ENCODE data around the gene RRH. TPM values are rescaled to one million over a fixed set of nuclear protein-coding genes. Genes with fewer than 3 reads are reported as not detected.
"Not testable (repeated sequence)": the region's sequence is repeated elsewhere in the genome, so short reads cannot be mapped to it uniquely, and the experiment has no call there.

RRH gene
- total and polyA plus RNA-seq, 7 donors, result not detected

GRCh38 chr4:109848501-109848900 is 20.7 kb downstream of the RRH start:
- intact Hi-C loops (cut with DNase I), result no loop called here
- no peaks in the 10 kb centered on the region for H3K9me3 ChIP-seq
- TF ChIP-seq CTCF (IDR thresholded peaks at IDR 0.05) (no peak), EP300 (IDR thresholded peaks at IDR 0.05) (no peak), POLR2A (IDR thresholded peaks at IDR 0.05) (no peak)
- DNase-seq, result no peak
- WGBS, 2 donors, result 68 to 83% methylated on average over 2 of the region's 2 CpGs
- no peak overlapping the region for H3K27ac ChIP-seq
- H3K27me3 ChIP-seq, result no peaks in the 10 kb centered on the region
- H3K4me3 ChIP-seq, result no peak overlapping the region
- H3K36me3 ChIP-seq, result no peaks in the 10 kb centered on the region
- no peaks in the 10 kb centered on the region for H3K4me1 ChIP-seq

GRCh38 chr4:109850601-109851000 is 22.8 kb downstream of the RRH start:
- intact Hi-C loops (cut with DNase I), result no loop called here
- no peak for DNase-seq
- no peaks in the 10 kb centered on the region for H3K27me3 ChIP-seq
- H3K9me3 ChIP-seq, result no peaks in the 10 kb centered on the region
- H3K4me1 ChIP-seq, result no peaks in the 10 kb centered on the region
- no peaks in the 10 kb centered on the region for H3K36me3 ChIP-seq
- WGBS, 2 donors, result 76 to 83% methylated on average over 5 of the region's 5 CpGs
- no peak overlapping the region for H3K27ac ChIP-seq
- TF ChIP-seq EP300 (IDR thresholded peaks at IDR 0.05) (no peak), POLR2AphosphoS5 (IDR thresholded peaks at IDR 0.05) (no peak), CTCF (IDR thresholded peaks at IDR 0.05) (no peak), POLR2A (IDR thresholded peaks at IDR 0.05) (no peak)
- no peak overlapping the region for H3K4me3 ChIP-seq

- H3K9me3 ChIP-seq; H3K27me3 ChIP-seq; H3K27ac ChIP-seq; H3K4me1 ChIP-seq; H3K36me3 ChIP-seq; H3K4me3 ChIP-seq; intact Hi-C loops (cut with DNase I); DNase-seq: not testable (repeated sequence)
- 53 to 79% methylated on average over 4 of the region's 4 CpGs for WGBS, 2 donors
These were observed 31.9 kb downstream of the RRH start for GRCh38 chr4:109859426-109860300.

GRCh38 chr4:109861271-109861670 is 33.5 kb downstream of the RRH start:
- DNase-seq, result no peak
- intact Hi-C loops (cut with DNase I), result no loop called here

More at GRCh38 chr4:109861271-109861670, 33.5 kb downstream of the RRH start:
- WGBS, 2 donors, result 98 to 99% methylated on average over 2 of the region's 2 CpGs
- no peaks in the 10 kb centered on the region for H3K36me3 ChIP-seq
- no peak overlapping the region for H3K4me3 ChIP-seq
- H3K27ac ChIP-seq, result no peak overlapping the region
- no peaks in the 10 kb centered on the region for H3K4me1 ChIP-seq
- peaks cover 0 to 6% (median 0%) of the 10 kb centered on the region in 4 donors for H3K9me3 ChIP-seq
- H3K27me3 ChIP-seq, result no peaks in the 10 kb centered on the region
- TF ChIP-seq CTCF (IDR thresholded peaks at IDR 0.05) (no peak), POLR2A (IDR thresholded peaks at IDR 0.05) (no peak), POLR2AphosphoS5 (IDR thresholded peaks at IDR 0.05) (no peak), EP300 (IDR thresholded peaks at IDR 0.05) (no peak)
